HCT116 (cell line): ENCODE measurements around the gene KRT24. TPM values are rescaled to one million over a fixed set of nuclear protein-coding genes. Genes with fewer than 3 reads are reported as not detected.

Experiments used
- ATAC-seq: fragments of 200-7000 bp; cut with Tn5 transposase; 2 replicates; pipeline ENCODE4 v1.9.1; 2020; ENCODE audit warnings: mild to moderate bottlenecking, moderate library complexity
- BruUV-seq: library from RNA; stranded (reverse); fragments of 400-500 nt; replicated peaks from 2 replicates; lab custom pipeline; 2021; lab: Mats Ljungman, UMichigan
- CTCF ChIA-PET: fragments of 300-600 bp; sonication (Branson Sonifier 250); formaldehyde crosslinking; loops from one replicate; lab custom pipeline; 2021; ENCODE audit warnings: antibody characterized with exemption; lab: Charles Lee
- POLR2A ChIA-PET: fragments of 300-600, 350-600 bp; sonication (Branson Sonifier 250); formaldehyde crosslinking; loops from one replicate; lab custom pipeline; 2021; ENCODE audit warnings: antibody characterized with exemption; lab: Charles Lee
- RAD21 ChIA-PET, 2 experiments: fragments of 300-600 bp; sonication (Branson Sonifier 250); formaldehyde crosslinking; loops; one replicate each; lab custom pipeline; 2023; ENCODE audit warnings: low total read pairs in 2 of 2; ENCODE audit not compliant: uncharacterized antibody in 2 of 2, unreplicated experiment in 2 of 2, low non-redundant PET in 1 of 2; lab: Charles Lee
- DNase-seq: peaks from one replicate; pipeline ENCODE4 v3.0.0-alpha.2; 2010; ENCODE audit warnings: low read depth, low spot score
- H2AFZ ChIP-seq: fragments of 200-600 bp; shearing (Covaris generic), sonication (generic); 2 replicates; pipeline ENCODE4 v1.6.1; 2017; ENCODE audit warnings: low read depth, mixed run types, mixed read lengths, antibody characterized with exemption, low read length; ENCODE audit not compliant: poor library complexity, severe bottlenecking
- H3K27ac ChIP-seq: 2 replicates; pipeline ENCODE4 v1.5.1; 2012; ENCODE audit warnings: low read depth, low read length
- H3K27me3 ChIP-seq: fragments of 200-600 bp; sonication (generic); 2 replicates; pipeline ENCODE4 v1.6.1; 2016; ENCODE audit warnings: mixed run types, low read length, mixed read lengths; ENCODE audit not compliant: insufficient read depth
- H3K36me3 ChIP-seq, 2 experiments: fragments of 200-500 bp in 1 of 2; fragments of 200-600 bp in 1 of 2; sonication (Bioruptor generic) in 1 of 2; sonication (generic) in 1 of 2; 2 replicates each; pipeline versions ENCODE4 v1.5.1 to v1.6.1; 2014 to 2016; ENCODE audit warnings: low read length in 2 of 2, inconsistent platforms in 1 of 2, mixed read lengths in 1 of 2, mixed run types in 1 of 2; ENCODE audit not compliant: insufficient read depth in 2 of 2, control insufficient read depth in 1 of 2
- H3K4me1 ChIP-seq, 2 experiments: fragments of 200-600 bp in 1 of 2; sonication (generic) in 1 of 2; 2 replicates each; pipeline versions ENCODE4 v1.5.1 to v1.6.1; 2012 to 2017; ENCODE audit warnings: low read length in 2 of 2, inconsistent platforms in 1 of 2, mild to moderate bottlenecking in 1 of 2, mixed read lengths in 1 of 2, mixed run types in 1 of 2, moderate library complexity in 1 of 2; ENCODE audit not compliant: insufficient read depth in 2 of 2, control insufficient read depth in 1 of 2
- H3K4me2 ChIP-seq: fragments of 200-600 bp; sonication (generic); 2 replicates; pipeline ENCODE4 v1.6.1; 2017; ENCODE audit warnings: mixed run types, low read length, mixed read lengths
- H3K4me3 ChIP-seq, 2 experiments: fragments of 200-600 bp in 1 of 2; sonication (generic) in 1 of 2; replicated peaks in 1 of 2; 2 replicates each; pipeline ENCODE4 v1.5.1; 2011 to 2016; ENCODE audit warnings: low read length in 2 of 2, control low read depth in 1 of 2, low read depth in 1 of 2, mild to moderate bottlenecking in 1 of 2, mixed read lengths in 1 of 2, mixed run types in 1 of 2
- H3K79me2 ChIP-seq: fragments of 200-600 bp; sonication (generic); 2 replicates; pipeline ENCODE4 v1.6.1; 2017; ENCODE audit warnings: mild to moderate bottlenecking, mixed run types, low read length, moderate library complexity, mixed read lengths; ENCODE audit not compliant: insufficient read depth
- H3K9ac ChIP-seq: fragments of 200-600 bp; sonication (generic); 2 replicates; pipeline ENCODE4 v1.6.1; 2016; ENCODE audit warnings: low read length, mixed read lengths
- H3K9me2 ChIP-seq: fragments of 200-600 bp; sonication (generic), shearing (Covaris generic); 2 replicates; pipeline ENCODE4 v1.6.1; 2017; ENCODE audit warnings: mixed run types, mild to moderate bottlenecking, moderate library complexity; ENCODE audit not compliant: insufficient read depth
- H3K9me3 ChIP-seq, 2 experiments: fragments of 200-500 bp in 1 of 2; fragments of 200-600 bp in 1 of 2; sonication (Bioruptor generic) in 1 of 2; sonication (generic) in 1 of 2; 2 replicates each; pipeline ENCODE4 v1.6.1; 2014 to 2017; ENCODE audit warnings: low read length in 2 of 2, mixed read lengths in 2 of 2, inconsistent platforms in 1 of 2, low read depth in 1 of 2, mild to moderate bottlenecking in 1 of 2, mixed run types in 1 of 2, moderate library complexity in 1 of 2; ENCODE audit not compliant: control insufficient read depth in 1 of 2, insufficient read depth in 1 of 2
- H4K20me1 ChIP-seq: fragments of 200-600 bp; sonication (generic), shearing (Covaris generic); 2 replicates; pipeline ENCODE4 v1.6.1; 2017; ENCODE audit warnings: mixed run types, mild to moderate bottlenecking, moderate library complexity; ENCODE audit not compliant: insufficient read depth
- EGR1 ChIP-seq: IDR thresholded peaks from 2 replicates; pipeline ENCODE4 v1.6.1; 2012; ENCODE audit warnings: low read depth
- ELF1 ChIP-seq: IDR thresholded peaks from 2 replicates; pipeline ENCODE4 v1.6.1; 2012; ENCODE audit warnings: low read depth, borderline replicate concordance
- EZH2 ChIP-seq: fragments of 200-600 bp; sonication (generic); IDR thresholded peaks from 2 replicates; pipeline ENCODE4 v1.6.1; 2017; ENCODE audit warnings: antibody characterized with exemption, mixed run types
- EZH2phosphoT487 ChIP-seq: fragments of 200-600 bp; IDR thresholded peaks from 2 replicates; pipeline ENCODE4 v1.6.1; 2018; ENCODE audit warnings: antibody characterized with exemption, borderline replicate concordance
- FOSL1 ChIP-seq: IDR thresholded peaks from 2 replicates; pipeline ENCODE4 v1.6.1; 2012; ENCODE audit warnings: low read depth
- JUND ChIP-seq: IDR thresholded peaks from 2 replicates; pipeline ENCODE4 v1.6.1; 2012
- RAD21 ChIP-seq: IDR thresholded peaks from 2 replicates; pipeline ENCODE4 v1.6.1; 2012; ENCODE audit warnings: low read depth, mild to moderate bottlenecking
- SIN3A ChIP-seq: IDR thresholded peaks from 2 replicates; pipeline ENCODE4 v1.6.1; 2012; ENCODE audit warnings: low read depth
- SP1 ChIP-seq: IDR thresholded peaks from 2 replicates; pipeline ENCODE4 v1.6.1; 2012; ENCODE audit warnings: low read depth
- YY1 ChIP-seq: IDR thresholded peaks from 2 replicates; pipeline ENCODE4 v1.6.1; 2011; ENCODE audit warnings: low read length, low read depth, moderate library complexity, mild to moderate bottlenecking; ENCODE audit not compliant: insufficient replicate concordance; ENCODE audit errors: extremely low read depth
- ZFX ChIP-seq: fragments of 450-650 bp; IDR thresholded peaks from 2 replicates; pipeline ENCODE4 v1.6.1; 2017
- ZNF274 ChIP-seq: fragments of 200-500 bp; sonication (Bioruptor generic); IDR thresholded peaks from 2 replicates; pipeline ENCODE4 v1.6.1; 2014; ENCODE audit warnings: mild to moderate bottlenecking, low read depth, low read length, inconsistent platforms
- intact Hi-C: fragments of 100-400 bp; cut with micrococcal nuclease; formaldehyde crosslinking; loops from 2 replicates; pipeline ENCODE4 v1.10.0; 2022
- total RNA-seq: library from RNA; stranded (reverse); gene quantifications from one replicate; pipeline ENCODE4 v1.2.1, GENCODE V29; 2021; ENCODE audit not compliant: unreplicated experiment
- TF ChIP-seq, protein P1 (sequence below), 3 experiments: fragments of 200-600 bp in 1 of 3; sonication (generic) in 1 of 3; IDR thresholded peaks in 2 of 3; conservative IDR thresholded peaks in 1 of 3; 2 replicates each; pipeline ENCODE4 v1.5.1; 2012 to 2017; ENCODE audit warnings: low read depth in 2 of 3, low read length in 2 of 3, antibody characterized with exemption in 1 of 3, borderline replicate concordance in 1 of 3, control low read depth in 1 of 3, mild to moderate bottlenecking in 1 of 3, mixed read lengths in 1 of 3, mixed run types in 1 of 3, moderate library complexity in 1 of 3; ENCODE audit not compliant: insufficient read depth in 1 of 3
- TF ChIP-seq, protein P2 (sequence below): IDR thresholded peaks from 2 replicates; pipeline ENCODE4 v1.6.1; 2011; ENCODE audit warnings: mild to moderate bottlenecking, low read length, moderate library complexity; ENCODE audit not compliant: insufficient replicate concordance; ENCODE audit errors: extremely low read depth
- TF ChIP-seq, protein P3 (sequence below): IDR thresholded peaks from 2 replicates; pipeline ENCODE4 v1.6.1; 2012

The KRT24 gene
- total RNA-seq, 1 experiment from 2014 or later = not detected

- ChIA-PET RAD21 (no interaction called here), POLR2A (no interaction called here), CTCF (no interaction called here)
- no peak for DNase-seq
- no peaks in the 10 kb centered on the region for H3K36me3 ChIP-seq
- H3K79me2 ChIP-seq = no peaks in the 10 kb centered on the region
- no peak overlapping the region for H2AFZ ChIP-seq
- H3K9ac ChIP-seq = no peak overlapping the region
- no peaks in the 10 kb centered on the region for H3K4me1 ChIP-seq
- no peak overlapping the region for H3K4me2 ChIP-seq
- H3K9me3 ChIP-seq = no peaks in the 10 kb centered on the region
- intact Hi-C loops = no loop called here
- H3K9me2 ChIP-seq = no peaks in the 10 kb centered on the region
- TF ChIP-seq, protein P1, sequence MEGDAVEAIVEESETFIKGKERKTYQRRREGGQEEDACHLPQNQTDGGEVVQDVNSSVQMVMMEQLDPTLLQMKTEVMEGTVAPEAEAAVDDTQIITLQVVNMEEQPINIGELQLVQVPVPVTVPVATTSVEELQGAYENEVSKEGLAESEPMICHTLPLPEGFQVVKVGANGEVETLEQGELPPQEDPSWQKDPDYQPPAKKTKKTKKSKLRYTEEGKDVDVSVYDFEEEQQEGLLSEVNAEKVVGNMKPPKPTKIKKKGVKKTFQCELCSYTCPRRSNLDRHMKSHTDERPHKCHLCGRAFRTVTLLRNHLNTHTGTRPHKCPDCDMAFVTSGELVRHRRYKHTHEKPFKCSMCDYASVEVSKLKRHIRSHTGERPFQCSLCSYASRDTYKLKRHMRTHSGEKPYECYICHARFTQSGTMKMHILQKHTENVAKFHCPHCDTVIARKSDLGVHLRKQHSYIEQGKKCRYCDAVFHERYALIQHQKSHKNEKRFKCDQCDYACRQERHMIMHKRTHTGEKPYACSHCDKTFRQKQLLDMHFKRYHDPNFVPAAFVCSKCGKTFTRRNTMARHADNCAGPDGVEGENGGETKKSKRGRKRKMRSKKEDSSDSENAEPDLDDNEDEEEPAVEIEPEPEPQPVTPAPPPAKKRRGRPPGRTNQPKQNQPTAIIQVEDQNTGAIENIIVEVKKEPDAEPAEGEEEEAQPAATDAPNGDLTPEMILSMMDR (IDR thresholded peaks at IDR 0.05 in 2 of 3, conservative IDR thresholded peaks at IDR 0.05 in 1 of 3; ENCODE audit: borderline replicate concordance in 1 of 3, insufficient read depth in 1 of 3, low read depth in 2 of 3, low read length in 2 of 3) = no peak
- TF ChIP-seq, protein P2, sequence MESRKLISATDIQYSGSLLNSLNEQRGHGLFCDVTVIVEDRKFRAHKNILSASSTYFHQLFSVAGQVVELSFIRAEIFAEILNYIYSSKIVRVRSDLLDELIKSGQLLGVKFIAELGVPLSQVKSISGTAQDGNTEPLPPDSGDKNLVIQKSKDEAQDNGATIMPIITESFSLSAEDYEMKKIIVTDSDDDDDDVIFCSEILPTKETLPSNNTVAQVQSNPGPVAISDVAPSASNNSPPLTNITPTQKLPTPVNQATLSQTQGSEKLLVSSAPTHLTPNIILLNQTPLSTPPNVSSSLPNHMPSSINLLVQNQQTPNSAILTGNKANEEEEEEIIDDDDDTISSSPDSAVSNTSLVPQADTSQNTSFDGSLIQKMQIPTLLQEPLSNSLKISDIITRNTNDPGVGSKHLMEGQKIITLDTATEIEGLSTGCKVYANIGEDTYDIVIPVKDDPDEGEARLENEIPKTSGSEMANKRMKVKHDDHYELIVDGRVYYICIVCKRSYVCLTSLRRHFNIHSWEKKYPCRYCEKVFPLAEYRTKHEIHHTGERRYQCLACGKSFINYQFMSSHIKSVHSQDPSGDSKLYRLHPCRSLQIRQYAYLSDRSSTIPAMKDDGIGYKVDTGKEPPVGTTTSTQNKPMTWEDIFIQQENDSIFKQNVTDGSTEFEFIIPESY = no peak
- TF ChIP-seq ELF1 (no peak), FOSL1 (no peak), ZNF274 (no peak), EZH2phosphoT487 (no peak), EZH2 (no peak), EGR1 (no peak), ZFX (no peak), SIN3A (no peak), YY1 (no peak), JUND (no peak), SP1 (no peak), RAD21 (no peak)
- TF ChIP-seq, protein P3, sequence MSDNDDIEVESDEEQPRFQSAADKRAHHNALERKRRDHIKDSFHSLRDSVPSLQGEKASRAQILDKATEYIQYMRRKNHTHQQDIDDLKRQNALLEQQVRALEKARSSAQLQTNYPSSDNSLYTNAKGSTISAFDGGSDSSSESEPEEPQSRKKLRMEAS = no peak
- no peaks in the 10 kb centered on the region for H3K27me3 ChIP-seq
- H4K20me1 ChIP-seq = no peaks in the 10 kb centered on the region
- no peak overlapping the region for H3K4me3 ChIP-seq
- no peak for ATAC-seq
- H3K27ac ChIP-seq = no peak overlapping the region
- BruUV-seq = no TSS peak
These were observed 31.5 kb upstream of the KRT24 start for GRCh38 chr17:40735016-40735415.
